HL-60 (cell line): ENCODE measurements around the gene PLCB1.

ENCODE experiments used
- DNase-seq, 2 experiments: peaks; one replicate each; pipeline ENCODE4 v3.0.0-alpha.2; 2010 to 2020; ENCODE audit warnings: low read depth in 1 of 2, low spot score in 1 of 2
- H3K27ac ChIP-seq: fragments of 250-450 bp; sonication (Bioruptor Pico); replicated peaks from 2 replicates; pipeline ENCODE4 v1.5.1; 2020; ENCODE audit warnings: mild to moderate bottlenecking, moderate library complexity
- H3K27me3 ChIP-seq: fragments of 250-450 bp; sonication (Bioruptor Pico); 2 replicates; pipeline ENCODE4 v1.5.1; 2021; ENCODE audit warnings: mild to moderate bottlenecking, moderate library complexity; ENCODE audit not compliant: insufficient read depth, poor library complexity, severe bottlenecking
- H3K4me3 ChIP-seq: replicated peaks from 2 replicates; pipeline ENCODE4 v1.5.1; 2011; ENCODE audit warnings: mild to moderate bottlenecking, control low read depth, low read length; ENCODE audit not compliant: insufficient read depth
- CTCF ChIP-seq: IDR thresholded peaks from one replicate; pipeline ENCODE4 v1.5.1; 2011; ENCODE audit warnings: low read length, control low read depth, inconsistent platforms; ENCODE audit not compliant: insufficient read depth
- GABPA ChIP-seq: IDR thresholded peaks from 2 replicates; pipeline ENCODE4 v1.6.1; 2012; ENCODE audit warnings: low read depth
- POLR2AphosphoS5 ChIP-seq: IDR thresholded peaks from 2 replicates; pipeline ENCODE4 v1.6.1; 2012; ENCODE audit warnings: low read depth
- SPI1 ChIP-seq: IDR thresholded peaks from 2 replicates; pipeline ENCODE4 v1.6.1; 2012; ENCODE audit warnings: low read depth, mild to moderate bottlenecking, borderline replicate concordance
- TF ChIP-seq, protein P1 (sequence below): IDR thresholded peaks from 2 replicates; pipeline ENCODE4 v1.6.1; 2012; ENCODE audit warnings: low read depth; ENCODE audit not compliant: insufficient replicate concordance

Gene PLCB1

GRCh38 chr20:8487696-8488095 lies 355.6 kb downstream of the PLCB1 start:
- TF ChIP-seq CTCF (no peak), POLR2AphosphoS5 (no peak), GABPA (no peak), SPI1 (no peak)
- TF ChIP-seq, protein P1, sequence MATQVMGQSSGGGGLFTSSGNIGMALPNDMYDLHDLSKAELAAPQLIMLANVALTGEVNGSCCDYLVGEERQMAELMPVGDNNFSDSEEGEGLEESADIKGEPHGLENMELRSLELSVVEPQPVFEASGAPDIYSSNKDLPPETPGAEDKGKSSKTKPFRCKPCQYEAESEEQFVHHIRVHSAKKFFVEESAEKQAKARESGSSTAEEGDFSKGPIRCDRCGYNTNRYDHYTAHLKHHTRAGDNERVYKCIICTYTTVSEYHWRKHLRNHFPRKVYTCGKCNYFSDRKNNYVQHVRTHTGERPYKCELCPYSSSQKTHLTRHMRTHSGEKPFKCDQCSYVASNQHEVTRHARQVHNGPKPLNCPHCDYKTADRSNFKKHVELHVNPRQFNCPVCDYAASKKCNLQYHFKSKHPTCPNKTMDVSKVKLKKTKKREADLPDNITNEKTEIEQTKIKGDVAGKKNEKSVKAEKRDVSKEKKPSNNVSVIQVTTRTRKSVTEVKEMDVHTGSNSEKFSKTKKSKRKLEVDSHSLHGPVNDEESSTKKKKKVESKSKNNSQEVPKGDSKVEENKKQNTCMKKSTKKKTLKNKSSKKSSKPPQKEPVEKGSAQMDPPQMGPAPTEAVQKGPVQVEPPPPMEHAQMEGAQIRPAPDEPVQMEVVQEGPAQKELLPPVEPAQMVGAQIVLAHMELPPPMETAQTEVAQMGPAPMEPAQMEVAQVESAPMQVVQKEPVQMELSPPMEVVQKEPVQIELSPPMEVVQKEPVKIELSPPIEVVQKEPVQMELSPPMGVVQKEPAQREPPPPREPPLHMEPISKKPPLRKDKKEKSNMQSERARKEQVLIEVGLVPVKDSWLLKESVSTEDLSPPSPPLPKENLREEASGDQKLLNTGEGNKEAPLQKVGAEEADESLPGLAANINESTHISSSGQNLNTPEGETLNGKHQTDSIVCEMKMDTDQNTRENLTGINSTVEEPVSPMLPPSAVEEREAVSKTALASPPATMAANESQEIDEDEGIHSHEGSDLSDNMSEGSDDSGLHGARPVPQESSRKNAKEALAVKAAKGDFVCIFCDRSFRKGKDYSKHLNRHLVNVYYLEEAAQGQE, result no peak
- Histone ChIP-seq H3K4me3 (no peak overlapping the region), H3K27ac (no peak overlapping the region), H3K27me3 (no peaks in the 10 kb centered on the region)
- DNase-seq, result no peak

GRCh38 chr20:8489094-8489883 lies 357.2 kb downstream of the PLCB1 start:
- Histone ChIP-seq H3K27ac (no peak overlapping the region), H3K4me3 (no peak overlapping the region), H3K27me3 (no peaks in the 10 kb centered on the region)
- TF ChIP-seq CTCF (no peak), GABPA (no peak), SPI1 (no peak), POLR2AphosphoS5 (no peak)
- TF ChIP-seq, protein P1, result no peak
- no peak for DNase-seq

- no peak for DNase-seq
- no peaks in the 10 kb centered on the region for H3K27me3 ChIP-seq
- no peak overlapping the region for H3K4me3 ChIP-seq
- H3K27ac ChIP-seq, result no peak overlapping the region
- TF ChIP-seq POLR2AphosphoS5, result no peak
- TF ChIP-seq, protein P1, result no peak
- TF ChIP-seq CTCF, result no peak
Observed at GRCh38 chr20:8490076-8490830, 358.2 kb downstream of the PLCB1 start.
